CD4-positive, alpha-beta T cell treated with Interferon alpha-2 for 1 hour (primary cell): ENCODE data around the gene CMTM8.

Experiments used
- DNase-seq, 2 donors: peaks; one replicate each; pipeline ENCODE4 v3.0.0-alpha.2; 2020 to 2022

CMTM8 gene

DNA sequence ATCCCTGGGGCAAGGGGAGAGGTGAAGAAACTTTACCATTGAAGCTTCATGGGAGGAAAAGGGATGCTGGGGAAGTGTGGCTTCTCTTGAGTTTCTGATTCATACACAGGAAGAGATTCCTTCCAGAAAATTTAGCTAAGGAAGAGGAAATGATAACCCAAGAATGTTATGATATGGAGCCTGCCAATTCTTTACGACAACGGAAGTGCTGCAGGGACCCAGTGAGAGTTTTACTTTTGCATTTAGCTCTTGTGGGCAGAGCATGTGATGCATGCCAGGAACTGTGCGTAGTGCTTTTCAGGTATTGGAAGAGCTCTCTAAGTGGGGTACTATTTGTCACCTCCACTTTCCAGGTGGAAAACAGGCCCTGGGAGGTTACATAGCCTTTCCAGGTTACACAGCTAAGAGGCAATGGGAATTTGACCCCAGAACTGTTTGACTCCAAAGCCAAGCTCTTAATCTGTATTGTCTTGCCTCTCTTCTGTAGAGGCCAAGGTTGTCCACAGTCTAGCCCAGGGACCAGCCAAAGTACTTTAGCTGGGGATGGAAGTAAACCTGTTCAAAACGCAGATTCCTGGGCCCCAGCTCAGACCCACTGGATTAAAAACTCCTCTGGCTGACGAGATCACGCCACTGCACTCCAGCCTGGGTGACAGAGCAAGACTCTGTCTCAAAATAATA, 176.2 kb downstream of the CMTM8 start:
- DNase-seq = peak; percentile 70 to 79

DNA sequence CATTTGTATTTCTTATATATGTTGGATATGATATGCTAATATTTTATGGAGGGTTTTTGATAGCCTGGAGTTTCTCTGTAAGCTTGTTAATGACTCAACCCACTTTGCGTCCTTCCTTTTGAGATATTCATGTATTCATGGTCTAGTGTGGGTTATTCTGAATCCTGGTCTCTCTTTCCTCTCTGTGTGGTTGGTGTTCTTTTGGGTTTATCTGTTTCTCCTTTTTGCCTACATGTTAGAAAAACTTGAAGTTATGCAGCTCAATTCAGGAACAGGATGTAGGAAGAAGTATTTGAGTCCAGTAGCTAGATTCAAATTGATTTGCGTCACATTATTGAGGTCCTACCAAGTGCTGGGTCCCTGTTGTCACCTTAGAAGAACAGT, 181.3 kb downstream of the CMTM8 start:
- no peak for DNase-seq
